ENCODE measurements around the gene PCAT6.

DNA sequence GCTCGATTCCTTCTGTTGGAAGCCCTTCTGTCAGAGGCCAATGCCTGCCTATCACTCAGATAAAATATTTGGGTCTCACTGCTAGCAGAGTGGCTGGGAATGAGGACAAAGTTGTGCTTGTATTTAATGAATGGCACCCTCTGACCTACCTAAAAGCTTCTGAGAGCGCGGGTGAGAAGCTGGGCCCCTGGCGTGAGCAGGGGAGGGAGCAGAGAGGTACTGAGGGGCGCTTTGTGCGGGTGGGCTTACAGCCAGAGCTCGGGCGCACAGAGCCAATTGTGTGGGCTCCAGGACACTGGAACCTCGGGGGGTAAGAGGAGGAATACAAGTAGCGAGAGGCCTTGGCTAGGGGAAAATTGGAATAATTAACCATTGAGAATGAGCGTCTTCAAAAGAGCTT is 32.3 kb downstream of the PCAT6 start:
- TF ChIP-seq, protein P1, sequence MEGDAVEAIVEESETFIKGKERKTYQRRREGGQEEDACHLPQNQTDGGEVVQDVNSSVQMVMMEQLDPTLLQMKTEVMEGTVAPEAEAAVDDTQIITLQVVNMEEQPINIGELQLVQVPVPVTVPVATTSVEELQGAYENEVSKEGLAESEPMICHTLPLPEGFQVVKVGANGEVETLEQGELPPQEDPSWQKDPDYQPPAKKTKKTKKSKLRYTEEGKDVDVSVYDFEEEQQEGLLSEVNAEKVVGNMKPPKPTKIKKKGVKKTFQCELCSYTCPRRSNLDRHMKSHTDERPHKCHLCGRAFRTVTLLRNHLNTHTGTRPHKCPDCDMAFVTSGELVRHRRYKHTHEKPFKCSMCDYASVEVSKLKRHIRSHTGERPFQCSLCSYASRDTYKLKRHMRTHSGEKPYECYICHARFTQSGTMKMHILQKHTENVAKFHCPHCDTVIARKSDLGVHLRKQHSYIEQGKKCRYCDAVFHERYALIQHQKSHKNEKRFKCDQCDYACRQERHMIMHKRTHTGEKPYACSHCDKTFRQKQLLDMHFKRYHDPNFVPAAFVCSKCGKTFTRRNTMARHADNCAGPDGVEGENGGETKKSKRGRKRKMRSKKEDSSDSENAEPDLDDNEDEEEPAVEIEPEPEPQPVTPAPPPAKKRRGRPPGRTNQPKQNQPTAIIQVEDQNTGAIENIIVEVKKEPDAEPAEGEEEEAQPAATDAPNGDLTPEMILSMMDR (IDR thresholded peaks at IDR 0.05): no peak
- no peak for TF ChIP-seq POLR2A (IDR thresholded peaks at IDR 0.05)
